Activated CD4-positive, alpha-beta T cell treated with anti-CD3 and anti-CD28 coated beads for 4 hours (primary cell): Measurements from ENCODE around the gene OTUB1.
"Not testable (repeated sequence)": the region's sequence is repeated elsewhere in the genome, so short reads cannot be mapped to it uniquely, and the experiment has no call there.

Experiments
- DNase-seq, 2 donors: peaks; one replicate each; pipeline ENCODE4 v3.0.0-alpha.2; 2020

OTUB1 gene

DNA sequence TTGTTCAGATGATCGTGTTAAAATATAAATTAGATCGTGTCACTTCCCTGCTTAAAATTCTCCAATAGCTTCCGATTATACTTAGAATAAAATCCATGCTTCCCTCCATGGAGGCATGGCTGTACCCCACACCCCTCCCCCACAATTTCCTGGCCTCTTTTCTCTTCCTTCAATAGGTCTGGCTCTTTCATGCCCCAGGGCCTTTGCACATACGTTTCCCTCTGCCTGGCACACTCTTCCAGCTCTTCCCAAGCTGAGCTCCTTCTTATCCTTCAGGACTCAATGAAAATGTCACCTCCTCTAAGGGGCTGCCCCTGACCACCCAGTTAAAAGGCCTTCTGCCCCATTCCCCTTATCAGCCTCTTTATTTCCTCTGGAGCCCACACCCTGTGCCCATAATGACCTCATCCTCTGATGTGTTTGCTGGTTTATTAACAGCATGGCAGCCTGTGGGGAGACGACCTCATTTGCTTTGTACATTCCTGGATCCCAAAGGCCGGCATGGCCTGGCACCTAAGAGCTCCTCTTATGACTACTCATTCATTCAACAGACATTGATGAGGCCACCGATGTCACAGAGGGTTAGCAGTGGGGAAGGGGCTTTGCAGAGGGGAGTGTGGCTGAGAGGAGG lies 40.5 kb downstream of the OTUB1 start:
- no peak for DNase-seq

DNA sequence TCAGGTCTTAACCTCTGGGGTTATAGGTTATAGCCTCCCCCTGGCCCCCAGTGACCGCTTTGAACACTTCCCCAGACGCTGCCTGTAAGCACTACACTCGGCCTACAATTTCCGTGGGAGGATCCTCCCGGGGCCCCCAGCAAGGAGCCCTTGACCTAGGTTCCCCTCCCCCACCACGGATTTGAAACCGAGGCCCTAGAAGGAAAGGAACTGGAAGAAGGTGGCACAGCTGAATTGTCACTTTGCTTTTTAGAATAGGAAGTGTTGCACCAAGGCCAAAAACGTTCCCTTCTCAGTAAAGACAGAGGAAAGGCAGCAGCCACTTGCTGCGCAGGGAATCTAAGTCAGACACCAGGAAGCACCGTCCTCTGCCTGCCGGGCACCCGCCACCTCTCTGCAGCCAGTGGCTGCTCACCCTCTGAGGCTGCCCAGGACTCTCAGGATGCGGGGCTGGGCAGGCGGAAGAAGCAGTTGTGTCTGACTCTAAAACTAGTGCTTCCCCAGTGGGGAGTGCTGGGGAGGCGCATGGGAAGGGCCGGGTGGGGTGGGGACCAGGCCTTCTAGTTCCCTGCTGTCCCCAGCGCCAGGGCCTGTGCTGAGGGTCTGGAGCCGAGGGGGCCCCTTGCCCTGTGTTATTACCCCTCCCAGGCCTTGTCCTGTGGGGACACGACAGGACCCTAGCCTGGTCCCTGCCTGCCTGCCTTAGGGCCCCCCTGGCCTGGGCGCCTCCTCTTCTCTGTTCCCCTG lies 41.6 kb downstream of the OTUB1 start:
- no peak for DNase-seq

DNA sequence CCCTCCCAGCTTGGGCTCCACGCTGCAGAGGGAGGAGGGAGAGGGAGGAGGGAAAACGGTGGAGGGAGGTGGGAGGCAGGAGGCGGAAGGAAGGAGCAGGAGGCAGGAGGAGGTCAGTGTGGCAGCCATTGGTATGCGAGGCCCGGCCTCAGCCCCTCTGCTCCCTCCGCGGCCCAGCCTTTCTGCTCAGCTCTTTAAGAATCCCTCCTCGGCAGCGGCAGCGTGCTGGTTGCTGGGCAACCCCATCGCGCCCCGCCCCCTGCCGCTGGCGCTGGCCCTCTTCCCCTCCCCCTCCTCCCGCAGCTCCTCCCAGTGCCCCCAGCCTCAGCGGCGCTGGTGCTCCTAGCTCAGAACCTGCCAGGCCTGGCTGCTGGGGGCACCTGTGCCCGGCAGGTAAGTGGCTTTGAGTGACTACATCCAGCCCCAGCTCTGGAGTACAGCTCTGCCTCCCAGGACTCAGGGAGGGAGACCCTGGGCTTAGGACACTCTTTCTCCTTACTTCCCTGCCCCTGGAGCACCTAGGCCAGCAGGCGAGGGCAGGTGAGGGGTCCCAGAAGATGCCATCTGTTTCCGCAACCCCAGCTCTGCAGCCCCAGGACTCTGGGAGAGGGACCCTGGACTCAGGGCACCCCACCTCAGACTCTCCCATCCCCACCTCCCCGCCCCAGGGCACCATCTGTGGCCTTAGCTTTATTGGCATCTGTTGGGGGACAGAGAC lies 42.3 kb downstream of the OTUB1 start:
- no peak for DNase-seq

DNA sequence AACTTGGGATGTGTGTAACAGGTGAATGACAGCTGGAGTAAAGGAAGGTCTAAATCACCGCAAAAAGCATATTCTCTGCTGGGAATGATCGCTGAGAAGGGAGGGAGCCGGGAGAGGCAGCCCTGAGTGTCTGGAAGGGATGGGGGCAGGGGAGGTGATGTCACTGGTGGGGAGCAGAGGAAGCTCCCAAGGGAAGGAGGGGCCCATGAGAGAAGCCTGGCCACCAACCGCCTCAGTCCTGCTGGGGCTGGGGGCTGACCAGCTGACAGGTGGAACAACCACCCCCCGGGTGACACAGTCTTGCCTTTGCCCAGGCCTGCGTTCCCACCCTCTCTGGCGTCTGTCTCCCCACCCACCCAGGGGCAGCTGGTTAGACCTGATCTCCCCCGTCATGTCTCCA lies 43.5 kb downstream of the OTUB1 start:
- no peak for DNase-seq

DNA sequence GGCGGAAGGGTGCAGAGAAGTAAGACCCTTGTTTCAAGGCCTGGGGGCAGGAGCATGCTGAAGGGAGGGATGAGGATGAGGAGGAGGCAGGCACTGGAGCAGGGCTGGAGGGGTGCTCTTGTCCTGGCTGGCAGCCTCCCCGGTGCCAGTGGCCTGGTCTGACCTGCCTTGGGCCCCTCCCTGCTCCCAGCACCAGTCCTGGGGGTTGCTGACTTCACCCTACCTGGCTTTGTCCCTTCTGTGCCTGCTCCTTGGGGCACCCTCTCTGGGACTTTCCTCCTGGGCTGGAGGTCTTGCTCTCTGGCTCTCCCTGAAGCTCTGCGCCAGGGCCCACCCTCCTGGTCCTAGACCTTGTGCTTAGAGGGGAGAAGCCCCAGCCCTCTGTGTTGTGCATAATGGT lies 44.8 kb downstream of the OTUB1 start:
- no peak for DNase-seq

DNA sequence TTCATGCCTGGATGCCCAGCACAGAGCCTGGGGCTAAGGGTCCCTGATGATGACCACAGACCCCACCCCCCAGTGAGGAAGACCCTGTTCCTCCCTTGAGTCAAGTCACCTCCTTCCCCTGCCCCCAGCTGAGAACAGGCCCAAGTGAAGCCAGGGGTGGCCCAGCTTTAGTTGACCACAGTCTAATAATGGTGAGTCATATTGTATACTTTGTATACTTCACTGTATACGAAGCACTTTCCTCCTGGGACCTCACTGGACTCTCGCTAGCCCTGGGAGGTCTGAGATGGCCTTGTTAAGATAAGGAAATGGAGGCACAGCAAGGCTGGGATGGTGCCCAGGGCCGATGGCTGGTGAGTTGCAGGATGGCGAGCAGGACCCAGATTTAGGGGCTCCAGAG lies 45.8 kb downstream of the OTUB1 start:
- DNase-seq, result no peak

DNA sequence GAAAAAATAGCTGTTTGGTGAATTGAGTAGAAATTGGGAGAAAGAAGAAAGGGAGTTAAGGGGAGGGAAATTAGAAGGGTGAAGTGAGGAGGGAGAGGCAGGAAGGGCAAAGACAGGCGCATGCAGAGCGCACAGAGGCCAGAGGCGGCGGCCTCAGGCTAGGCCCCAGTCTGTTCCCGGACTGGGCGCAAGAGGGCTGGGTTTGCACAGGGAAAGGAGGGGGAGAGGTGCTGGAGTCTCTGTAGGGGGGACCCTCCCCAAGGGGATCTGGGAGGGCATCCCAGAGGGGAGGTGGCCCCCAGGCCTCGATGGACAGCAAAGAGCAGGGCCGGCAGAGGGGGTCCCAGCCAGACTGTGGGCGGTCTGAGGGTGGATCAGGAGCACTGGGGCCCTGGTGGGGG lies 48.2 kb downstream of the OTUB1 start:
- DNase-seq, result no peak

DNA sequence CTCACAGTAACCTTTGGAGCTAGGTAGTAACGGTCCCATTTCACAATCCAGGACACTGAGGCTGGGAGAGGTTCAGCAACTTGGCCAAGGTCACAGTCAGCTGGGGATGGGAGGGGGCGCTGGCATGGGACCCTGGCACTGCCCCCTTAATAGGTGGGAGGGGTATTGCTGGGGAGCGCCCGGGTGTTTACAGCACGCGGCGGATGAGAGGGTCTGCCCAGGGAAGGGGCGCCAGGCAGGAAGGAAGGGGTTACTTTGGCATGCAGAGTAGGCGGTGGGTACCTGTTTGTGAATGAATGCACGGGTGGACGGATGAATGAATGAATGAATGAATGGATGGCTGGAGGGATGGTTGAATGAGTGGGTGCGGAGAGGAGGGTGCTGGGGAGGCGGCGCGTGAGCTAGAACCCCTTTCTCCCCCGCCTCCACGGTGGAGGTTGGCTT lies 48.9 kb downstream of the OTUB1 start:
- no peak for DNase-seq

DNA sequence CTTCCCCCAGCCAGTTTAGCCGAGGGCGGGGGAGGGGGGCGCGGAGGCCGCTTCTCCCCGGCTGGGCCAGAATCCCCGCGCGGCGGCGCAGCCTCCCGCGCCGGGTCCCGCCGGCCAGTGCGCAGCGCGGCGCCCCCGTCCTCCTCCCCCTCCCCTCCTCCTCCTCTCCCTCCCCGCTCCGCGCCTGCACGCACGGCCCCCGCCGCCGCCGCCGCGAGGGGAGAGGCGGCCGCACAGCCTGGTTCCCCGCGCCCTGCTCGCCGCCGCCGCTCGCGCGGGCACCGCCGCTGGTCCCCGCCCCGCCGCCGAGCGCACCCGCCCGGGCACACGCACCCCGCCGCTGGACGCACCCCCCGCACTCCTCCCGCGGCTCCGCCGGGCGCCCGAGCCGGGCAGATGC lies 49.3 kb downstream of the OTUB1 start, which contains the start of gene FLRT1:
Gene FLRT1 (plus strand): TSS at position 356 of the 400 bp plus-strand sequence. CDS start 80,337 bp downstream, outside the sequence.
- DNase-seq, result no peak

DNA sequence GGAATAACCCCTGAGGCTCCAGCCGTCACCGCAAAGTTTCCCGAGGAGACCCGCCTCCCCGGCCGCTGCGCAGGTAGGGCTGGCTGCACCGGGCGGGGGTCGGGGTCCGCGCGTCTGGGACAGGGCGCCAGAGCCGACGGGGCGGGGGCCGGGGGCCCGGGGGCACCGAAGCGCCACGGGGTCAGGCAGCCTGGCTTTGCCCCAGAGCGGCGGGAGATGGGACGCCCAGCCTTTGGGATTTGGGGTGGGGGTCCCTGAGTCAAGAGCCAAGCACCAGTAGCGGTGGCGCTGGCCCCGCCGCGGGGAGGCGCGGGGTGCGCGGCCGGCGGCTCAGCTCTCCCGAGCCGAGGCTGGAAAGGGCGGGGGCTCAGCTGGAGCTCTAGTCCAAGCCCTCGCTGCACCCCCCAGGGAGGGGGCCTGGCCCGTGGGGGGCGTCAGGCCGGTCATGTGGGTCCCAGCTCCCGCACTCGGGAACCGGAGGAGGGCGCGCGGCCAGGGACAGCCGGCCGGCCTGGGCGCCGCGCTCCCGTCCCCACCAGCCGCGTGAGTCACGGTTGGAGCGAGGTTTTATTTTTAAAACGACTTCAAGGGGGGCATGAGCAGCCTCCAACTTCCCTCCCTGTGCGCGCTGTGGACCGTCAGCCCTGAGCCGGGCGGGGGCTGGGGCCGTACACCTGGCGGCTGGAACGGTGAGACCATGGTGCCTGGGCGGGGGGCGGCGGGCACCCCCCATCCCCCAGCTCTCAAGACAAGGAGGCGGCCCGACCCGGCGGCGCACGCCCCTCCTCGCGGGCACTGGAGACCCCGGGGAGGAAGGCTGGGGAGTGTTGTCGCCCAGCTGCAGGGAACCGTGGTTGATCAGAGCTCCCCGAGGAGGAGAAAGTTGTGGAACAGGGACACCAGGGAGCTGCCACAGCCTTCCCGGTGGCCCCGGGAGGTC lies 50.1 kb downstream of the OTUB1 start:
- DNase-seq, result no peak

DNA sequence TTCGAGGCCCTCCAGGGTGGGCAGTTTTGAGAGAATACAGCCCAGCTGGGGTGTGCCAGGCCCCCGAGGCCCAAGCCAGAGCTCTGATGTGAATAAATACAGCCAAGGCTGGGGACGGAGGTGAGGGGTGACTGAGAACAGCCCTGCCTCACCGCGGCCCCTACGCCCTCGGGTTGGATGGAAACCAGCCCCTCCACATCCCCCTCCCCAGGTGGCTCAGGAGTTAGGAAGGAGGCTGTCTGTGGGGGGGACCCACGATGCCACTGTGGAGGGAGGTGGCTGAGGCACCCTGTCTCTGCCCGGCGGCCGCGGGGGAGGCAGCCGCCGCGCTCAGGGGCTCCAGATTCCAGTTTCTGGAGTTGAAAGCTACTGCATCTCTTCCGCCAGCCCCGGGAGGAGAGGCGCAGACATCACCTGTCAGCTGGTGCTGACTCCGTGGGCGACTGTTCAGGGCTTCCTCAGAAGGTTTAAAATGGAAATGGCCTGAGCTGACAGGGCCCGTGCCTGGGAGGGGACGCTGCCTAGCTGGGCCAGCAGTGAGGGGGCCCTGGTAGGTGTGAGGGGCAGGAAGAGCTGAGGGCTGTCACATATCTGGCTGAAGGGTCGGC lies 50.9 kb downstream of the OTUB1 start:
- DNase-seq, result no peak

DNA sequence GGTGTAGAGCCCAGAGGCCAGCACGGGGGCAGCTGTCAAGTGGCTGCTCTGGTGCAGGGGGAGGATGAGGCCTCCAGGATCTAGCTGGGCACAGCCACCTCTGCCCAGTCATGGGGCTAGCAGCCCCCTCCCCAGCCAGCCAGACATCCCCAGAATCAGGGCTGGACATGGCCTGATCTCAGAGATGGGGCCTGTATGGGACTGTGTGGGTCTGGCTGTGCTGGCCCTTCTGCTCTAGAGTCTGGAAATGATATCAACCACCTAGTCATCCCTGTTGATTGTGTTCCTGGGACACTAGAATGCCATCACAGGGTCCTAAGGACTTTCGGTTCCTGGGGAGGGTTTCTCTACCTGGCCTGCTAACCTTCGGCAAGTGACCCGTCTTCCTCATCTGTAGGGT lies 52.3 kb downstream of the OTUB1 start:
- DNase-seq, result no peak

DNA sequence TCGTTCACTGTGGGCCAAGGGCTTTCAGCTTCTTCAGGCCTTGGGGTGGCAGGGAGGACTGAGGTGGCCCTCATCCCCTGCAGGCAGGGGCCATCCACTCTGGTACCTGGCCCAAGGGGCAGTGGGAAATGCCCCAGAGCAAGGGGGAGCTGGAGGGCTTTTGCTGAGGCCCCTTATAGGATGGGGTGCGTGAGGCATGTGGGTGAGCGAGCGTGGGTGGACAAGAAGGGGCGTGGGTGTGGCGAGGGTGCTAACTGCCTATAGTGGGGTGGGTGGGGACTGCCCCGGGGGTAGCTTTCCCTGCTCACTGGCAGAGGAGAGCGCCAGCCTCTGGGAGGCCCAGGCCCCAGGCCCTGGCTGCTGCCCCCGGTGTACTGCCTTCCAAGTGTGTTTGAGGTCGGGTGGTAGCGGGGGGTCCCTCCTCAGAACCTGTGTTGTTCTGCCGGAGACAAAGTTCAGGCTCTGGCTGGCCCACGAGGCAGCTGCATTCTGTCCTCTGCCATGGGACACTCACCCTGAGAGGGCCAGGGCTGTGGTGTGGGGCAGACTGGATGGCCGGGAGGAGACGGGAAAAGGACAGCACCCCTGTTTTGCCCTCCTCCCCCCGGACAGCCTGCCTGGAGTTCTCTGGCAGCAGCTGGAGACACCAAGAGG lies 52.9 kb downstream of the OTUB1 start:
- peak in 1 of 2 donors; percentile 30 for DNase-seq

DNA sequence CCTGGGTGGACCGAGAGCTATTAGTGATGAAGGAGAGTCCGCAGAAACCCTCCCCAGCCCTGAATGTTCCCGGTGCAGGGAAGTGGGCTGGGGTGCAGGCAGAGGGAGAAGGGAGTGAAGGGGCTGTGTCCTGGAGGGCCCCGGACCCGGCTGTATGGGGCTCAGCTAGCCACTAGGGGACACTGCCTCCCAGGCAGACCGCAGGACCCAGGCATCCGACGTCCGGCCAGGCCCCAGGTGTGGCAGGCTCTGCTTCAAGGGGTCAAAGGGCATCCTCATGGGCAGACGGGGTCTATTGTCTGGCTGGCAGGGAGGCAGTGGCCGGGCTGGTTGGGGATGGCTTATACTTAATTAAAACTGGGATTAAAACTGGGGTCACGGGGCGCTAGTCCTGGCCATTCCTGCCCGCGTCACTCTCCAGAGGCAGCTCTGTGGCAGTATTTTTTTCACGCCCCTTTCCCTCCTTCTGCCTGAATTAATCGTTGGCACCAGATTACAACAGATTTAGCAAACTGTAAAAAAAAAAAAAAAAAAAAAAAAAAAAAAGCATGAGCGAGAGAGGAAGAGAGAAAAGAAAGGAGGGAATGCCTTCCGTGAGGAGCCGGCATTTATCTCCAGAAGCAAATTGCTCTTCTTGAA lies 54.6 kb downstream of the OTUB1 start:
- DNase-seq, result no peak

DNA sequence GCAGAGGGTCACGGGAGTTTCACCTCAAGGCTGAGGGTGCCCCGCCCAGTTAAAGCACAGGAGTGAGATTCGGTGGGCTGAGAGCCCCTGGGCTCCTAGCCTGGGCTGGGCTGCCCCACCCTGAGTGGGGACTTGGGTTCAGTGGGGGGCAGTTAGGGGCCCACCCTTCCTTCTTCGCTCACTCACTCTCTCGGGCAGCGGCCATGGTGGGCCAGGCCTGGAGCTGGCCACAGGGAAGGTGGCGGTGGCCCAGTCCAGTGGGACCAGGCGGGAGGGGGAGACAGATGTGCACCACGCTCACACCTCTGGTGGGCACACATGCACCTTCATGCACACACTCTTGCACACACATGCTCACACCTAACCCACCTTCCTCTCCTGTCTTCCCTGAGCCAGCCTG lies 55.6 kb downstream of the OTUB1 start:
- DNase-seq, result no peak

DNA sequence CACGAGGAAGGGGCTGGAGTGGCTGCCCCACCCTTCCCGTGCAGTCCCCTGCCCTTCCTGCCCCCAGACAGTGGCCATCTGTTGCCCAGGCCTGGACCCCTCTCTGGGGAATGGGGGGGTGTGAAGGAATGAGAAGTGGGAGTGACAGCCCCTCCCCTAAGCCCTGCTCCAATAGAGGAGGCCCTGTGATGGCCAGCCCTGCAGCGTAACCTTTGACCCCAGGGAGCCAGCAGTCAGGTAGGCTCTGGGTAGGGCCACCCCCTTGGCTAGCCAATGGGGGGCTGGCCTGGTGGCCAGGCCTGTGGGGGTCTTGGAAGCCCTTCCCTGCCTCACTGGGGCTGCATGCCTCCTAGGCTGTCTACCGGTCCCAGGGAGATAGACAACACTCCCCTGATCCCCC lies 56.1 kb downstream of the OTUB1 start:
- no peak for DNase-seq

DNA sequence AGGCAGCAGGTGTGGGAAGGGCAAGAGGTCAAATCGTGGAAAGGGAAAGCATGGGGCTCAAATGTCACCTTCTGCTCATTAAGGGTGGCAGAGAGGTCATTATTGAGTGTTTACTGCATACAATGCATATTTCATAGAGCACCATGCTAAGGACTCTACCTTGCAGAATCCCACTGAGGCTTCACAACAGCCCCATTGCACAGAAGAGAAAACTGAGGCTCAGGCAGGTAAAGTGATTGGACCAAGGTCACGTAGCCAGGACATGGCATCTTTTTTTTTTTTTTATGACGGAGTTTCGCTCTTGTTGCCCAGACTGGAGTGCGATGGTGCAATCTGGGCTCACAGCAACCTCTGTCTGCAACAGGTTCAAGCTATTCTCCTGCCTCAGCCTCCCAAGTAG lies 57.3 kb downstream of the OTUB1 start:
- no peak for DNase-seq

DNA sequence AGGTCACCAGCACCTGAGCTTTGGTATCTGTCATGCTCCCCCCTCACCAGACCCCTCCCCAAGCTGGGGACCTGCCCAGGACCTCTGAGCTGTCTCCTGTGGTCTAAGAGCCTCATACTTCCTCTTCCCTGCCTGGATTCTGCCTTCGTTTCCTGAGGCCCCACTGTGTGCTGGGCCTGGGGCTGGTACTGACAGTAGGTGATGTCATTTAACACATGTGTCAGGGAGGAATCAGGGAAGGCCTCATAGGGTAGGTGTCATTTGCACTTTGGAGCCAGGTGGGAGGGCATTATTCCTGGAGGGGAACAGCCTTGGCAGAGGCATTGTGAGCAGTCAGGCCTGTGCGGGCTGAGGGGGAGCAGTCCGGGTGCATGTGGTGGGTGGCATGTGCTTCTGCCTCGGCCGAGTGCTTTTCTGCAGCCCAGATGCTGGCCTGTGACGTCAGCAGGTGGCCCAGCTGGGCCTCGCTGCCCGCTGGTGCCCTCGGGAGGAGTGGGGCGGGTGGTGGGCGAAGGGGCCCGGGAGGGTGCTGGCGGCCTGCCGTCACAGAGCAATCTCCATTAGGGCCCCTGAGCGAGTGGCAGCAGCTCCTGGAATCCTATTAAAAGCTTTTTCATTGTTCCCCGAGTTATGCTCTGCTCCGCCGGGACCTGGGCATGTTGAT lies 58.6 kb downstream of the OTUB1 start:
- DNase-seq, result no peak

DNA sequence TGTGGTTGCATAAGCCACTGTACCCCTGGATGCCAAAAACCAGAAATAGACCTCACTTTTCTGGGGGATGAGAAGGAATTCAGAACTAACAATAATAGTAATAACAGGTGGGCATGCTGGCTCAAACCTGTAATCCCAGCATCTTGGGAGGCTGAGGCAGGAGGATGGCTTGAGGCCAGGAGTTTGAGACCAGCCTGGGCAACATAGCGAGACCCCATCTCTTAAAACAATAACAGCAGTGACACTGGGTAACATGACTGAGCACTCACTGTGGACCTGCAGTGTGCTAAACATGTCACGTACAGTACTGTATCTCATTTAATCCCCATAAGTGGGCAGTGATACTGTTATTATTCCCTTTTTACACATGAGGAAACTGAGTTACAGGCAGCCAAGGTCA lies 59.5 kb downstream of the OTUB1 start:
- DNase-seq, result no peak

DNA sequence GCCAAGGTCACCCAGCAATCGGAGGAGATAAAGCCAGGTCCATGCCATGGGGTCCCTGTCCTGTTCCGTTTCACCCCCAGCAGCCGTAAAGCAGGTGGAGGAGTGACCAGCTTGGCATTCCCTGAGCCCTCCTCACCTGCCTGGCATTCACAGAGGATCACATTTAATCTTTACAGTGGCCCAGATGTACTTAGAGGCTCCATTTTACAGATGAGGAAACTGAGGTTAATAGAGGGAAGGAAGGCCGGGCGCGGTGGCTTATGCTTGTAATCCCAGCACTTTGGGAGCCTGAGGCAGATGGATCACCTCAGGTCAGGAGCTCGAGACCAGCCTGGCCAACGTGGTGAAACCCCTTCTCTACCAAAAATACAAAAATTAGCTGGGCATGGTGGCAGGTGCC lies 61.1 kb downstream of the OTUB1 start:
- not testable (repeated sequence) for DNase-seq
